ENCODE data around the gene OR4F15. TPM values are rescaled to one million over a fixed set of nuclear protein-coding genes. Genes with fewer than 3 reads are reported as not detected.
A peak's percentile ranks its signal among the peaks of the same experiment; 100 is the strongest.

The OR4F15 gene
- total RNA-seq, 4 donors from 2014 or later, result not detected

- Histone ChIP-seq H3K36me3 (no peaks in the 10 kb centered on the region), H3K4me3 (no peak overlapping the region), H3K4me1 (no peaks in the 10 kb centered on the region), H3K27ac (peak overlapping the region in 2 of 4 donors; percentile 5 to 89), H3K27me3 (no peaks in the 10 kb centered on the region), H3K9me3 (no peaks in the 10 kb centered on the region)
- TF ChIP-seq EP300 (IDR thresholded peaks at IDR 0.05) (no peak), POLR2A (IDR thresholded peaks at IDR 0.05) (no peak)
- TF ChIP-seq, protein P1, sequence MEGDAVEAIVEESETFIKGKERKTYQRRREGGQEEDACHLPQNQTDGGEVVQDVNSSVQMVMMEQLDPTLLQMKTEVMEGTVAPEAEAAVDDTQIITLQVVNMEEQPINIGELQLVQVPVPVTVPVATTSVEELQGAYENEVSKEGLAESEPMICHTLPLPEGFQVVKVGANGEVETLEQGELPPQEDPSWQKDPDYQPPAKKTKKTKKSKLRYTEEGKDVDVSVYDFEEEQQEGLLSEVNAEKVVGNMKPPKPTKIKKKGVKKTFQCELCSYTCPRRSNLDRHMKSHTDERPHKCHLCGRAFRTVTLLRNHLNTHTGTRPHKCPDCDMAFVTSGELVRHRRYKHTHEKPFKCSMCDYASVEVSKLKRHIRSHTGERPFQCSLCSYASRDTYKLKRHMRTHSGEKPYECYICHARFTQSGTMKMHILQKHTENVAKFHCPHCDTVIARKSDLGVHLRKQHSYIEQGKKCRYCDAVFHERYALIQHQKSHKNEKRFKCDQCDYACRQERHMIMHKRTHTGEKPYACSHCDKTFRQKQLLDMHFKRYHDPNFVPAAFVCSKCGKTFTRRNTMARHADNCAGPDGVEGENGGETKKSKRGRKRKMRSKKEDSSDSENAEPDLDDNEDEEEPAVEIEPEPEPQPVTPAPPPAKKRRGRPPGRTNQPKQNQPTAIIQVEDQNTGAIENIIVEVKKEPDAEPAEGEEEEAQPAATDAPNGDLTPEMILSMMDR (IDR thresholded peaks at IDR 0.05), result no peak
- WGBS, 2 donors, result 60 to 72% methylated on average over 2 of the region's 2 CpGs
- no peak for DNase-seq (ENCODE audit: low spot score in 2 of 2)
Observed at GRCh38 chr15:101808201-101808600, 3.8 kb upstream of the OR4F15 start.

DNA sequence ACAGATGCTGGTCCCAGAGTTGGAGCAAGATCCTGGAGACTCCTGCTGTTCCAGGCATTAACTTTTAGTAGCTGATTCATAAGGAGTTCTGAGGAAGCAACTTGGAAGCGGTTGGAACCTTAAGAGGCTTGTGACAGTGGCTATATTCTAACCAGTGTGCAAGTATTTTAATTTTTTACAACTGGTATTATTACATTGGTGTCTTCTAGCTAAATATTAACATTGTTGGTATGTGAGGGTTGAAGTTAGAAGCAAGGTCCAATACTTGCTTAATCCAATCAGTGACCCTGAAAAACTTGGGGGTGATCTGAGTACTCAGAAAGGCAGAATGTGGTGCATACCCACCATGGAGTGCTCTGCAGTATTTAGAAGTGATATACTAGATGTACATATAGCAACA, 1.5 kb upstream of the OR4F15 start:
- TF ChIP-seq EP300 (IDR thresholded peaks at IDR 0.05), result no peak
- TF ChIP-seq, protein P1 (IDR thresholded peaks at IDR 0.05), result no peak
- no peak for TF ChIP-seq POLR2A (IDR thresholded peaks at IDR 0.05)
- 85 to 91% methylated on average over 1 of the region's 1 CpG for WGBS, 2 donors
- no peaks in the 10 kb centered on the region for H3K27me3 ChIP-seq
- no peak overlapping the region for H3K27ac ChIP-seq
- DNase-seq (ENCODE audit: low spot score in 2 of 2), result no peak
- H3K4me3 ChIP-seq, result no peak overlapping the region
- H3K36me3 ChIP-seq, result no peaks in the 10 kb centered on the region
- no peaks in the 10 kb centered on the region for H3K4me1 ChIP-seq
- H3K9me3 ChIP-seq, result no peaks in the 10 kb centered on the region

DNA sequence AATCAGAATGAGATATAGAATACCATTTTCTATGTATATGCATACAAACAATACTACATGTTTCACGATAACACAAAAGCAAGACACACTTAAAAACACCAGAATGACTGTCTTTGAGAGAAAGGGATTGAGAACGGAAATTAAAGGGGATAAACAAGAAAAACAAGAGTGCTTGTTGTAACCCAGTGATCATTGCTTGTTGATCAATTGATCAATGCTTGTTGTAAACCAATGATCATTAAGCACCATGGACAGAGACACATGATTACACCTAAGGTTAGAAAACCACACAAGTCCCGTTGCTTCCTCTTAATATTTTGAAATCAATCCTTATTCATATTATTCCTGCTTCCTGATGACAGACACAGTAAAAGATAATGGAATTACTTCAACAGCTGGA, 1.1 kb upstream of the OR4F15 start:
- 50 to 59% methylated on average over 3 of the region's 3 CpGs for WGBS, 2 donors
- H3K27ac ChIP-seq, result no peak overlapping the region
- no peaks in the 10 kb centered on the region for H3K36me3 ChIP-seq
- no peaks in the 10 kb centered on the region for H3K27me3 ChIP-seq
- no peak for DNase-seq (ENCODE audit: low spot score in 2 of 2)
- H3K4me3 ChIP-seq, result no peak overlapping the region
- H3K4me1 ChIP-seq, result no peaks in the 10 kb centered on the region
- TF ChIP-seq, protein P1 (IDR thresholded peaks at IDR 0.05), result no peak
- TF ChIP-seq EP300 (IDR thresholded peaks at IDR 0.05) (no peak), POLR2A (IDR thresholded peaks at IDR 0.05) (no peak)
- H3K9me3 ChIP-seq, result no peaks in the 10 kb centered on the region

DNA sequence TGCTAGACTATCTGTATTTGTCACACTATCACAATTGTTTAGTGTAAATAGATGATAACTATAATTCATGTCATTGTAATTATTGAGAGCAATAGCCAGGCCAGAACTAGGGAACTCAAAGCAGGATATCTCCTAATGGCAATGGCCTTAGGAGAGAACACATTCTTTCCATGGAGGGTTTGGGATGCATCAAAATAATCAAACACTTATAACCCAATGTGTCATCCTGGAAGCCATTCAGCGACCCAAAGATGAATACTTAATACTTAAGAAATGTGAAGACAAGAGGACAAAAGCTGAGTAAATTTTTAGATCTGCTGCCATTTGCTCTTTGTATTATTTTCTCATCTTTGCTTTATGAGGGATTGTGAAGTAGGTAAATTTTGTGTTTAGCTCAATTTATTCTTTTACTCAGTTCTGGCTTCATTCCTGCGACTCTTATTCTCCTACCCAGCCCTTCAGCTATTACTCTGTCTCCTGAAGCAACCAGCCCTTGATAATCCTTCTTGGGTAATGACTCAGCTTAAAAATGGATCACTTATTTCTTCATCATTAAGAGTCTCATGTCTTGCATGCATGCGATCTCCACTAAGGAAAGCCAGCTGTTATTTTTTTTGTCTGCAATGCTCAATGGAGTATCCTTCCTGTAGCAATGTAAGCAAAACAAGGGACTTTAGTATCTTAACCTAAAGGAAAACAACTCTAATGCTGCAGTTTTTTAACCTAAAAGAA, 2.0 kb downstream of the OR4F15 start:
- no peak overlapping the region for H3K27ac ChIP-seq
- no peak for DNase-seq (ENCODE audit: low spot score in 2 of 2)
- H3K36me3 ChIP-seq, result no peaks in the 10 kb centered on the region
- H3K4me1 ChIP-seq, result no peaks in the 10 kb centered on the region
- no peaks in the 10 kb centered on the region for H3K9me3 ChIP-seq
- no peaks in the 10 kb centered on the region for H3K27me3 ChIP-seq
- 79 to 85% methylated on average over 3 of the region's 3 CpGs for WGBS, 2 donors
- TF ChIP-seq EP300 (IDR thresholded peaks at IDR 0.05) (no peak), POLR2A (IDR thresholded peaks at IDR 0.05) (no peak)
- TF ChIP-seq, protein P1 (IDR thresholded peaks at IDR 0.05), result no peak
- H3K4me3 ChIP-seq, result no peak overlapping the region

GRCh38 chr15:101820781-101821180, 8.8 kb downstream of the OR4F15 start:
- 65 to 68% methylated on average over 6 of the region's 6 CpGs for WGBS, 2 donors
- TF ChIP-seq EP300 (IDR thresholded peaks at IDR 0.05) (no peak), POLR2A (IDR thresholded peaks at IDR 0.05) (no peak)
- TF ChIP-seq, protein P1 (IDR thresholded peaks at IDR 0.05), result no peak
- DNase-seq (ENCODE audit: low spot score in 2 of 2), result no peak

More at GRCh38 chr15:101820781-101821180, 8.8 kb downstream of the OR4F15 start:
- Histone ChIP-seq H3K4me1 (no peaks in the 10 kb centered on the region), H3K36me3 (no peaks in the 10 kb centered on the region), H3K27me3 (no peaks in the 10 kb centered on the region), H3K27ac (no peak overlapping the region), H3K9me3 (no peaks in the 10 kb centered on the region), H3K4me3 (no peak overlapping the region)
